ENCODE data around the gene RSRC1. TPM values are rescaled to one million over a fixed set of nuclear protein-coding genes. Genes with fewer than 3 reads are reported as not detected.

Gene RSRC1
- total RNA-seq, 1 experiment from 2014 or later: 37.9 TPM

- no peak overlapping the region for H3K56ac ChIP-seq (ENCODE audit: insufficient read length, low read depth, low read length)
- no peaks in the 10 kb centered on the region for H3K79me2 ChIP-seq (ENCODE audit: insufficient read depth, low read length)
- H3K27me3 ChIP-seq (ENCODE audit: insufficient read depth, low read length): no peaks in the 10 kb centered on the region
- H3K9ac ChIP-seq (ENCODE audit: extremely low read depth, insufficient read length, low read length): no peak overlapping the region
- no peak overlapping the region for H4K91ac ChIP-seq (ENCODE audit: insufficient read length, low read depth, low read length)
- H3K4ac ChIP-seq (ENCODE audit: low read depth, low read length): no peak overlapping the region
- TF ChIP-seq CTCF (conservative IDR thresholded peaks at IDR 0.05): no peak
- no peak overlapping the region for H3K4me2 ChIP-seq (ENCODE audit: insufficient read depth, insufficient read length, low read length)
- H3K4me3 Mint-ChIP-seq: no peak overlapping the region
- no peak overlapping the region for H3T11ph ChIP-seq (ENCODE audit: low read length)
- H3K4me1 ChIP-seq (ENCODE audit: insufficient read depth, low read length): no peaks in the 10 kb centered on the region; the same call in 1 of the 2 replicates
- no peak overlapping the region for H2BK5ac ChIP-seq (ENCODE audit: insufficient read length, low read length)
- H3K4me1 Mint-ChIP-seq: peaks cover 8% of the 10 kb centered on the region in 2 experiments
- H2BK20ac ChIP-seq (ENCODE audit: low read depth, low read length, poor library complexity, severe bottlenecking): no peak overlapping the region
- no peaks in the 10 kb centered on the region; a peak in 1 of 7 replicates for H3K36me3 Mint-ChIP-seq (ENCODE audit: insufficient read depth in 1 of 3, low read depth in 3 of 3)
- H3K18ac ChIP-seq (ENCODE audit: insufficient read length, low read depth, low read length): peak overlapping the region; percentile 35
- no peak overlapping the region for H2AFZ ChIP-seq (ENCODE audit: low read length)
- no peaks in the 10 kb centered on the region for H3K9me3 ChIP-seq (ENCODE audit: control insufficient read depth, low read depth, low read length)
- no peak overlapping the region for H4K5ac ChIP-seq (ENCODE audit: insufficient read length, low read depth, low read length)
- H2BK12ac ChIP-seq (ENCODE audit: insufficient read length, low read depth, low read length): no peak overlapping the region
- no peak overlapping the region for H2AK5ac ChIP-seq (ENCODE audit: insufficient read length, low read length)
- H3K14ac ChIP-seq (ENCODE audit: insufficient read depth, low read length): 0 out of 2 replicates have a peak overlapping the region, but pooled peaks have one; percentile 22
- H3K27ac Mint-ChIP-seq: no peak overlapping the region
- no peak overlapping the region for H2BK15ac ChIP-seq (ENCODE audit: low read depth, low read length)
- H3K27me3 Mint-ChIP-seq (ENCODE audit: low read depth): peaks cover 35% of the 10 kb centered on the region
- H3K79me1 ChIP-seq (ENCODE audit: insufficient read depth, low read depth, low read length, poor library complexity, severe bottlenecking): no peaks in the 10 kb centered on the region
- peaks cover 4 to 8% of the 10 kb centered on the region in 2 experiments; a peak in 3 of 5 replicates for H3K9me3 Mint-ChIP-seq
- no peak overlapping the region for H3K27ac ChIP-seq (ENCODE audit: insufficient read length, low read depth, low read length)
- H3K23ac ChIP-seq (ENCODE audit: insufficient read length, low read depth, low read length): no peak overlapping the region
- DNase-seq: no peak
- H2BK120ac ChIP-seq (ENCODE audit: low read depth, low read length, poor library complexity, severe bottlenecking): no peak overlapping the region
- peaks cover 11% of the 10 kb centered on the region for H3K23me2 ChIP-seq (ENCODE audit: insufficient read length, low read depth, low read length, poor library complexity, severe bottlenecking)
- no CpG with 5 or more reads among the region's 3 CpGs for WGBS (ENCODE audit: extremely low coverage, insufficient read length, low lambda C conversion rate)
- no peaks in the 10 kb centered on the region for H4K20me1 ChIP-seq (ENCODE audit: control insufficient read depth, insufficient read depth, insufficient read length)
- no peak overlapping the region for H4K8ac ChIP-seq (replicated peaks; ENCODE audit: insufficient read length, low read depth, low read length)
Measured at GRCh38 chr3:158569794-158570193, 459.9 kb downstream of the RSRC1 start.
